Measurements from ENCODE around the gene FNIP2.
"Not testable (repeated sequence)": the region's sequence is repeated elsewhere in the genome, so short reads cannot be mapped to it uniquely, and the experiment has no call there.

DNA sequence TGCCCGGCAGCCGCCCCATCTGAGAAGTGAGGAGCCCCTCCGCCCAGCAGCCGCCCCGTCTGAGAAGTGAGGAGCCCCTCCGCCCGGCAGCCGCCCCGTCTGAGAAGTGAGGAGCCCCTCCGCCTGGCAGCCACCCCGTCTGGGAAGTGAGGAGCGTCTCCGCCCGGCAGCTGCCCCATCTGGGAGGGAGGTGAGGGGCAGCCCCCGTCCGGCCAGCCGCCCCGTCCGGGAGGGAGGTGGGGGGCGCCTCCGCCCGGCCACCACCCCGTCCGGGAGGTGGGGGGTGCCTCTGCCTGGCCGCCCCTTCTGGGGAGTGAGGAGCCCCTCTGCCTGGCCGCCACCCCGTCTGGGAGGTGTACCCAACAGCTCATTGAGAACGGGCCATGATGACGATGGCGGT, 113.3 kb downstream of the FNIP2 start:
- TF ChIP-seq, protein P1, sequence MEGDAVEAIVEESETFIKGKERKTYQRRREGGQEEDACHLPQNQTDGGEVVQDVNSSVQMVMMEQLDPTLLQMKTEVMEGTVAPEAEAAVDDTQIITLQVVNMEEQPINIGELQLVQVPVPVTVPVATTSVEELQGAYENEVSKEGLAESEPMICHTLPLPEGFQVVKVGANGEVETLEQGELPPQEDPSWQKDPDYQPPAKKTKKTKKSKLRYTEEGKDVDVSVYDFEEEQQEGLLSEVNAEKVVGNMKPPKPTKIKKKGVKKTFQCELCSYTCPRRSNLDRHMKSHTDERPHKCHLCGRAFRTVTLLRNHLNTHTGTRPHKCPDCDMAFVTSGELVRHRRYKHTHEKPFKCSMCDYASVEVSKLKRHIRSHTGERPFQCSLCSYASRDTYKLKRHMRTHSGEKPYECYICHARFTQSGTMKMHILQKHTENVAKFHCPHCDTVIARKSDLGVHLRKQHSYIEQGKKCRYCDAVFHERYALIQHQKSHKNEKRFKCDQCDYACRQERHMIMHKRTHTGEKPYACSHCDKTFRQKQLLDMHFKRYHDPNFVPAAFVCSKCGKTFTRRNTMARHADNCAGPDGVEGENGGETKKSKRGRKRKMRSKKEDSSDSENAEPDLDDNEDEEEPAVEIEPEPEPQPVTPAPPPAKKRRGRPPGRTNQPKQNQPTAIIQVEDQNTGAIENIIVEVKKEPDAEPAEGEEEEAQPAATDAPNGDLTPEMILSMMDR (conservative IDR thresholded peaks at IDR 0.05 in 1 of 2, IDR thresholded peaks at IDR 0.05 in 1 of 2; ENCODE audit: low read depth in 1 of 2, low read length in 2 of 2): not testable (repeated sequence)
- not testable (repeated sequence) for TF ChIP-seq EZH2 (IDR thresholded peaks at IDR 0.05; ENCODE audit: low read length, missing control alignments)
